Cardiac muscle cell (in vitro differentiated cells and primary cell): ENCODE measurements around the gene NUAK2. TPM values are rescaled to one million over a fixed set of nuclear protein-coding genes. Genes with fewer than 3 reads are reported as not detected.

Experiments
- DNase-seq, 2 donors: peaks; one replicate each; pipeline versions ENCODE4 v3.0.0 to v3.0.0-alpha.2; 2010 to 2017; ENCODE audit warnings: low read depth in 1 of 2, low spot score in 1 of 2
- H3K27ac ChIP-seq: fragments of 200-600 bp; sonication (generic); 2 replicates; pipeline ENCODE4 v1.5.1; 2016
- H3K27me3 ChIP-seq: fragments of 200-600 bp; sonication (generic); 2 replicates; pipeline ENCODE4 v1.6.0; 2016; ENCODE audit warnings: control low read depth
- H3K36me3 ChIP-seq: fragments of 200-600 bp; sonication (generic); 2 replicates; pipeline ENCODE4 v1.5.1; 2016; ENCODE audit warnings: control low read depth
- H3K4me1 ChIP-seq: fragments of 200-600 bp; sonication (generic); 2 replicates; pipeline ENCODE4 v1.8.1; 2017; ENCODE audit warnings: low read depth, mild to moderate bottlenecking, mixed run types
- H3K4me3 ChIP-seq: fragments of 200-600 bp; sonication (generic); 2 replicates; pipeline ENCODE4 v1.5.1; 2016; ENCODE audit warnings: mild to moderate bottlenecking
- H3K9me3 ChIP-seq: fragments of 200-600 bp; sonication (generic); 2 replicates; pipeline ENCODE4 v1.5.1; 2017; ENCODE audit warnings: low read depth, mild to moderate bottlenecking, control low read depth
- polyA plus RNA-seq: library from polyadenylated mRNA; unstranded; fragments of >200 nt; fragmentation: Nextera tagmentation; extraction: Ambion mirVana; gene quantifications from 2 replicates; pipeline ENCODE4 v1.2.1, GENCODE V29; 2016
- total RNA-seq: library from RNA; depleted of rRNA; stranded (reverse); fragments of >200 nt; gene quantifications from 2 replicates; pipeline ENCODE4 v1.2.3, GENCODE V29; 2016
- TF ChIP-seq, protein P1 (sequence below): IDR thresholded peaks from 2 replicates; pipeline ENCODE4 v1.5.1; 2012; ENCODE audit warnings: low read depth, mild to moderate bottlenecking, low read length

Gene NUAK2
- total and polyA plus RNA-seq, 2 experiments from 2014 or later: 2.1 to 4.3 TPM

DNA sequence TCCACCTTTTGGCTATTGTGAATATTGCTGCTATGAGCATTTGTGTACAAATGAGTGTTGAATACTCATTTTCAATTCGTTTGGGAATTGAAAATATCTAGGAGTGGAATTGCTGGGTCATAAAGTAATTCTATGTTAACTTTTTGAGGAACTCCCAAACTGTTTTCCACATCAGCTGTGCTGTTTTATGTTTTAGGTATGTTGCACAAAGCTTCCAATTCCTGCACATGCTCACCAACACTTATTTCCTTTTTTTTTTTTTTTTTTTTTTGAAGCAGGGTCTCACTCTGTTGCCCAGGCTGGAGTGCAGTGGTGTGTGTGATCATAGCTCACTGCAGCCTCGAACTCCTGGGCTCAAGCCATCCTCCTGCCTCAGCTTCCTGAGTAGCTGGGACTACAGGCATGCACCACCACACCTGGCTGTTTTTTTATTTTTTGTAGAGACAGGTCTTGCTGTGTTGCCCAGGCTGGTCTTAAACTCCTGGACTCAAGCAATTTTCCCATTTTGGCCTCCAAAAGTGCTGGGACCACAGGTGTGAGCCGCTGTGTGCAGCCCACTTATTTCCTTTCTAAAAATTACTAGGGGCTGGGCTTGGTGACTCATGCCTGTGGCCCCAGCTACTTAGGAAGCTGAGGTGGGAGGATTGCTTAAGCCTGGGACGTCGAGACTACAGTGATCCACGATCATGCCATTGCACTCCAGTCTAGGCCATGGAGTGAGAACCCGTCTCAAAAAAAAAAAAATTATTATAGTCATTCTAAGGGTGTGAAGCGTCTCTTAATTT is 60.4 kb downstream of the NUAK2 start:
- TF ChIP-seq, protein P1, sequence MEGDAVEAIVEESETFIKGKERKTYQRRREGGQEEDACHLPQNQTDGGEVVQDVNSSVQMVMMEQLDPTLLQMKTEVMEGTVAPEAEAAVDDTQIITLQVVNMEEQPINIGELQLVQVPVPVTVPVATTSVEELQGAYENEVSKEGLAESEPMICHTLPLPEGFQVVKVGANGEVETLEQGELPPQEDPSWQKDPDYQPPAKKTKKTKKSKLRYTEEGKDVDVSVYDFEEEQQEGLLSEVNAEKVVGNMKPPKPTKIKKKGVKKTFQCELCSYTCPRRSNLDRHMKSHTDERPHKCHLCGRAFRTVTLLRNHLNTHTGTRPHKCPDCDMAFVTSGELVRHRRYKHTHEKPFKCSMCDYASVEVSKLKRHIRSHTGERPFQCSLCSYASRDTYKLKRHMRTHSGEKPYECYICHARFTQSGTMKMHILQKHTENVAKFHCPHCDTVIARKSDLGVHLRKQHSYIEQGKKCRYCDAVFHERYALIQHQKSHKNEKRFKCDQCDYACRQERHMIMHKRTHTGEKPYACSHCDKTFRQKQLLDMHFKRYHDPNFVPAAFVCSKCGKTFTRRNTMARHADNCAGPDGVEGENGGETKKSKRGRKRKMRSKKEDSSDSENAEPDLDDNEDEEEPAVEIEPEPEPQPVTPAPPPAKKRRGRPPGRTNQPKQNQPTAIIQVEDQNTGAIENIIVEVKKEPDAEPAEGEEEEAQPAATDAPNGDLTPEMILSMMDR: no peak
- H3K27ac ChIP-seq: no peak overlapping the region
- peak in 1 of 2 donors; percentile 72 for DNase-seq
- H3K4me3 ChIP-seq: no peak overlapping the region
- peaks cover 18% of the 10 kb centered on the region for H3K27me3 ChIP-seq
- peaks cover 9% of the 10 kb centered on the region for H3K4me1 ChIP-seq
- no peaks in the 10 kb centered on the region for H3K9me3 ChIP-seq
- no peaks in the 10 kb centered on the region for H3K36me3 ChIP-seq

DNA sequence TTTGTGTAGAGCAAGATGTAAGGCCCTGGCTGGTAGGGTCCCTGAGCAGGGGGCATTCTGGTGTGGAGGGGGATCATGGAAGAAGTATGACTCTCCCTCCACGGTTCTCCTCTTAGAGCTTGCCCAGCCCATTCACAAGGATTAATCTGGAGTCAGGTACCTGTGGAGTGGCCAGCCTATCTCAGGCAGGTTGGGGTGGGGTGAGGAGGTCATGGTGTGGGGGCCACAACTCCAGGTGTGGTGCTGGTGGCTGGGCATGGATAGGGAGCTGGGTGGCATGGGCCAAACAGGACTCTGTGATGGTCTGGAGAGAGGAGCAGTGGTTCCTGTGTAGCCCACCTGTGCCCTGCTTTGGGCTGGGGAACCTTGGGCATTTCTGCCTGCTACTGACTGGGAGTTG is 61.5 kb downstream of the NUAK2 start:
- H3K4me1 ChIP-seq: peaks cover 9% of the 10 kb centered on the region
- H3K9me3 ChIP-seq: no peaks in the 10 kb centered on the region
- no peak overlapping the region for H3K27ac ChIP-seq
- no peak overlapping the region for H3K4me3 ChIP-seq
- no peaks in the 10 kb centered on the region for H3K36me3 ChIP-seq
- H3K27me3 ChIP-seq: peaks cover 18% of the 10 kb centered on the region
- no peak for DNase-seq
- TF ChIP-seq, protein P1: no peak

DNA sequence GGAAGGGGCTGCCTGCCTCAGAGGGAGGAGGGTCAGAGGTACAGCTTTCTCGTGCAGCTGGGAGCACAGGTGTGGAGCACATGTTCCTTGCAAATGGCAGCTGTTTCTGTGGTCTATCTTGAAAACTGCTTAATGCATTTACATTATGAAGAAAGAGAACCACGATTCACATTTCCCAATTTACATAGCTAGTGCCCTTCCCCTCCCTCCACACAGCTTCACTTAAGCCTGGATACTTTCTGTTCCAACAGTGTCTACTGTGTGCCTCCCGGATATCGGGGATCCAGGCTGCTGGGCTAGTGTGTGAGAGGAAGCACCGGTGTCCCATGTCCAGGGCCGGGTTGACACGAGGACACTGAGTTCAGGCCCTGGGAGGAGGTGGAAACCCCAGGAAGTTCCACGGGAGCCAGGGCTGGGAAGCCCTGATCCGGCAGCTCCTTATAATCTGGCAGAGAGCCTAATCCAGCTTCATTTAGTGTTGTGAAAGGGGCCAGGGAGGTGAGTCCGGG is 62.2 kb downstream of the NUAK2 start:
- H3K27ac ChIP-seq: no peak overlapping the region
- H3K4me1 ChIP-seq: peaks cover 9% of the 10 kb centered on the region

DNA sequence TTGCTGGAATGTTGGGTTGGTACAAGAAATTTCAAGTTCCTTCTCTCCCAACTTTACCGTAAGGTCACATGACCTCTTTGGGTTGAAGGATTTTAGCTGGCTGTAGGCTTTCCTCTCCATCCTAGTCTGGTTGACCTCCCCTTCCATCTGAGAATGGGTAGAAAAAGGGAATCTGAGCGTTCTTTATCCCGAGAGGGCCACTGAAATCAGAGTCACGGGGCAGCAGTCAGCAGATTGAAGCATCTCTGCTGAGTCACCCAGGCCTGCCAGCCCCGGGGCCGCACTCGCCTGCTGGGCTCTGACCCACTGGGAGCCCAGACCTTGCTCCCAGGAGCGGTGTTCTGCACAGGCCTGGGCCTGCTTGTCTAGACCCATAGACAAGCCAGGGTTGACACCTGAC is 62.8 kb downstream of the NUAK2 start:
- DNase-seq: peak in 1 of 2 donors; percentile 49
- H3K27ac ChIP-seq: no peak overlapping the region
- H3K27me3 ChIP-seq: peaks cover 26% of the 10 kb centered on the region
- TF ChIP-seq, protein P1: no peak
- H3K4me1 ChIP-seq: peaks cover 9% of the 10 kb centered on the region
- no peaks in the 10 kb centered on the region for H3K36me3 ChIP-seq
- no peaks in the 10 kb centered on the region for H3K9me3 ChIP-seq
- no peak overlapping the region for H3K4me3 ChIP-seq

More for the DNA sequence above, 62.2 kb downstream of the NUAK2 start:
- DNase-seq: peak in 1 of 2 donors; percentile 45
- Histone ChIP-seq H3K9me3 (no peaks in the 10 kb centered on the region), H3K27me3 (peaks cover 19% of the 10 kb centered on the region), H3K36me3 (no peaks in the 10 kb centered on the region), H3K4me3 (no peak overlapping the region)
- TF ChIP-seq, protein P1: no peak

DNA sequence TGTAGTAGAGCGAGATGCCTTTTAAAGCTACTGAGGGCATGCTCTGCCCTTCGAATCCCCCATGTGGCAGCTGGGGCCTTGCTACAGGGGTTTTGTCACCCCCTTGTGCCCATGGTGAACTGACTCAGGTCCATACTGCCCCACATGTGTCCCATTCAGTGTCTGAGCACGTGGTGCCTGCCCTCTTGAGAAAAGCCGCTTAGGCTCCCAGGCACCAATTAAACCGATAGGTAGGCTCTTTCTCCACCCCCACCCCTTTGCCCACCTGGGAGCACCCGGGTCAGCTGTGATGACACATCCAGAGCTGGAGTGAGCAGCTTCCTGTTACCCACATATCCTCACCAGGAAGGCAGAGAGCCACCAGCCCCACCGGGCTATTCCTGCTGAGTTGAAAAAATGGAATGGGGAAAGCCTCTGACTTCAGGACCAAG is 63.3 kb downstream of the NUAK2 start:
- H3K4me1 ChIP-seq: peaks cover 9% of the 10 kb centered on the region

More for the DNA sequence above, 63.3 kb downstream of the NUAK2 start:
- TF ChIP-seq, protein P1: no peak
- Histone ChIP-seq H3K36me3 (no peaks in the 10 kb centered on the region), H3K4me3 (no peak overlapping the region), H3K27ac (no peak overlapping the region), H3K9me3 (no peaks in the 10 kb centered on the region), H3K27me3 (peaks cover 30% of the 10 kb centered on the region)
- no peak for DNase-seq
